B cell (primary cell): ENCODE measurements around the gene ITPK1. TPM values are rescaled to one million over a fixed set of nuclear protein-coding genes. Genes with fewer than 3 reads are reported as not detected.
A peak's percentile ranks its signal among the peaks of the same experiment; 100 is the strongest.

Source experiments
- ATAC-seq: fragments of 200-7000 bp; cut with Tn5 transposase; one replicate; pipeline ENCODE4 v1.10.0; 2021; ENCODE audit warnings: low read depth, mild to moderate bottlenecking, moderate number of reproducible peaks, moderate library complexity
- CTCF ChIA-PET: fragments of 350-600 bp; sonication (Branson Sonifier 250); formaldehyde crosslinking; loops from one replicate; lab custom pipeline; 2021; ENCODE audit warnings: antibody characterized with exemption, inconsistent platforms; lab: Charles Lee
- POLR2A ChIA-PET: fragments of 350-600 bp; sonication (Branson Sonifier 250); formaldehyde crosslinking; loops from one replicate; lab custom pipeline; 2021; ENCODE audit warnings: antibody characterized with exemption; lab: Charles Lee
- DNase-seq: peaks from one replicate; pipeline ENCODE4 v3.0.0; 2013
- H2AFZ ChIP-seq: 2 replicates; pipeline ENCODE4 v1.6.1; 2012; ENCODE audit warnings: mild to moderate bottlenecking, low read depth, low read length; ENCODE audit not compliant: insufficient read depth, poor library complexity, severe bottlenecking
- H3K27ac ChIP-seq, 2 donors: 1 replicate in 1 of 2; 2 replicates in 1 of 2; pipeline ENCODE4 v1.5.1; 2012 to 2013; ENCODE audit warnings: low read length in 2 of 2, mild to moderate bottlenecking in 2 of 2, moderate library complexity in 1 of 2
- H3K27me3 ChIP-seq, 4 experiments: fragments of 200-600 bp in 1 of 4; sonication (generic) in 1 of 4; replicated peaks in 1 of 4; 1 replicate in 2 of 4; 2 replicates in 2 of 4; pipeline versions ENCODE4 v1.6.1 to v1.7.0; 2013 to 2016; ENCODE audit warnings: low read length in 3 of 4, mild to moderate bottlenecking in 2 of 4, mixed read lengths in 1 of 4, moderate library complexity in 1 of 4; ENCODE audit not compliant: insufficient read depth in 4 of 4, control insufficient read depth in 3 of 4; ENCODE audit errors: control extremely low read depth in 1 of 4
- H3K36me3 ChIP-seq, 2 experiments: replicated peaks in 1 of 2; 1 replicate in 1 of 2; 2 replicates in 1 of 2; pipeline versions ENCODE4 v1.6.1 to v1.7.1; 2013; ENCODE audit warnings: low read length in 1 of 2; ENCODE audit not compliant: insufficient read depth in 2 of 2, control insufficient read depth in 1 of 2; ENCODE audit errors: control extremely low read depth in 1 of 2, extremely low read depth in 1 of 2
- H3K4me1 ChIP-seq, 2 donors: fragments of 200-600 bp in 1 of 2; sonication (generic) in 1 of 2; 1 replicate in 1 of 2; 2 replicates in 1 of 2; pipeline versions ENCODE4 v1.5.1 to v1.6.1; 2013 to 2017; ENCODE audit warnings: low read length in 2 of 2; ENCODE audit not compliant: control insufficient read depth in 2 of 2, insufficient read depth in 2 of 2
- H3K4me2 ChIP-seq: replicated peaks from 2 replicates; pipeline ENCODE3; 2012; ENCODE audit warnings: mild to moderate bottlenecking, low read depth, low read length; ENCODE audit not compliant: poor library complexity, severe bottlenecking
- H3K4me3 ChIP-seq, 5 experiments: fragments of 200-600 bp in 1 of 5; sonication (generic) in 1 of 5; 1 replicate in 3 of 5; 2 replicates in 2 of 5; pipeline versions ENCODE4 v1.5.1 to v1.7.0; 2011 to 2016; ENCODE audit warnings: low read length in 4 of 5, mild to moderate bottlenecking in 4 of 5, low read depth in 2 of 5, control low read depth in 1 of 5, moderate library complexity in 1 of 5; ENCODE audit not compliant: insufficient read depth in 1 of 5; ENCODE audit errors: control extremely low read depth in 1 of 5, extremely low read depth in 1 of 5
- H3K79me2 ChIP-seq: fragments of 200-600 bp; sonication (generic); one replicate; pipeline ENCODE4 v1.6.0; 2016; ENCODE audit warnings: low read length; ENCODE audit not compliant: control insufficient read depth, insufficient read depth
- H3K9ac ChIP-seq: fragments of 200-600 bp; sonication (generic); 2 replicates; pipeline ENCODE4 v1.6.1; 2017; ENCODE audit warnings: mild to moderate bottlenecking, low read length, moderate library complexity
- H3K9me3 ChIP-seq, 3 donors: one replicate each; pipeline versions ENCODE4 v1.6.1 to v1.7.1; 2013; ENCODE audit warnings: low read length in 2 of 3; ENCODE audit not compliant: control insufficient read depth in 2 of 3, insufficient read depth in 1 of 3; ENCODE audit errors: control extremely low read depth in 1 of 3
- H4K20me1 ChIP-seq: 2 replicates; pipeline ENCODE4 v1.6.0; 2012; ENCODE audit warnings: mild to moderate bottlenecking, low read length; ENCODE audit not compliant: insufficient read depth, control insufficient read depth, poor library complexity, severe bottlenecking
- H3K27ac Mint-ChIP-seq: one replicate; pipeline ENCODE4 v1.8.0; 2021; ENCODE audit warnings: mixed read lengths
- H3K27me3 Mint-ChIP-seq: one replicate; pipeline ENCODE4 v1.8.0; 2021; ENCODE audit warnings: mixed read lengths
- H3K4me1 Mint-ChIP-seq: one replicate; pipeline ENCODE4 v1.8.0; 2021; ENCODE audit warnings: mixed read lengths
- H3K4me3 Mint-ChIP-seq: one replicate; pipeline ENCODE4 v1.8.0; 2021; ENCODE audit warnings: mixed read lengths
- H3K9me3 Mint-ChIP-seq: one replicate; pipeline ENCODE4 v1.8.0; 2022; ENCODE audit warnings: mixed read lengths; ENCODE audit not compliant: insufficient read depth
- EZH2 ChIP-seq: IDR thresholded peaks from 2 replicates; pipeline ENCODE4 v1.6.1; 2012; ENCODE audit warnings: borderline replicate concordance, low read depth, mild to moderate bottlenecking, moderate library complexity, low read length; ENCODE audit not compliant: insufficient read depth, poor library complexity, severe bottlenecking
- WGBS: methylation state at CpG from one replicate; pipeline ENCODE4 v1.1.5; 2013; ENCODE audit warnings: missing lambda C conversion rate; ENCODE audit not compliant: insufficient coverage; 5-methylcytosine and 5-hydroxymethylcytosine counted together
- intact Hi-C: fragments of 100-400 bp; cut with micrococcal nuclease; formaldehyde crosslinking; loops from one replicate; pipeline ENCODE4 v1.10.0; 2022
- polyA plus RNA-seq: library from polyadenylated mRNA; depleted of rRNA; stranded (reverse); fragments of >200 nt; gene quantifications from 2 replicates; pipeline ENCODE4 v1.2.3, GENCODE V29; 2012
- total RNA-seq, 2 donors: library from RNA; stranded (reverse); fragments of 120-200 nt in 1 of 2; gene quantifications; 1 replicate in 1 of 2; 2 replicates in 1 of 2; pipeline versions ENCODE4 v1.2.3 to v1.2.4, GENCODE V29; 2013 to 2022
- TF ChIP-seq, protein P1 (sequence below): fragments of 200-600 bp; IDR thresholded peaks from one replicate; pipeline ENCODE4 v1.8.0; 2022; ENCODE audit warnings: antibody characterized with exemption, mild to moderate bottlenecking

The ITPK1 gene
- total and polyA plus RNA-seq, 2 donors (not counting 1 experiment from before 2014, with no cell fraction given) = 46.0 to 46.9 TPM

DNA sequence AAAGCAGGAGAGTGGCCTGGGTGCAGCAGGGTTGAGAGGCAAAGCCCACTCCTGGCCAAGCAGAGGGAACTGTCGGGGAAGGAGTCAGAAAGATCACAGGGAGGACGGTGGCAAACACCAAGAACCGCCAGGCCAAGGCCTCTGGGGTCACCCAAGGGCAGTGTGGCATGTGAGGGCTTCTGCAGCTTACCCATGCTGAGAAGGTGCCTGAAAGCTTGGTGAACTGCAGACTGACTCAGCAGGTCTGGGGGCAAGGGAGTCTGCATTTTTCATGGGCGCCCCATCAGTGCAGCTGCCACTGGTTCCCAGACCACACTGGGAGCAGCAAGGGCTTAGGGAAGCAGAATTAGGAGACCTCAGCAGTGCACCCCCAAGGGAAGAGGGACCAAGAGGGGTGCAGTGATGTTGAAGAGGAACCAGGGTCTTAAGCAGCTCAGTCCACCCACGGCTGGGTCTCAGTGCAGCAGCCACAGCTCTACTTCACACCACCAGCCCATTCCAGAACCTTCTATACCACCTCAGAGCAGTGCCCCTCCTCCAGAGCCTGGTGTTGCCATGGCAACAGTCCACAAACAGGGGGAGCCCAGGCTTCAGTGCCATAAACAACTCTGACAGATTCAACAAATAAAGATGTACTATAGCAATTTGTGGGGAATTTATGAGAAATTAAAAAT is 59.4 kb downstream of the ITPK1 start:
- H3K4me3 Mint-ChIP-seq = no peak overlapping the region
- no peaks in the 10 kb centered on the region for H3K27me3 Mint-ChIP-seq
- H3K27ac Mint-ChIP-seq = no peak overlapping the region
- Histone ChIP-seq H3K27me3 (no peaks in the 10 kb centered on the region), H3K27ac (no peak overlapping the region), H3K4me2 (no peak overlapping the region), H2AFZ (no peak overlapping the region), H3K79me2 (peaks cover 23% of the 10 kb centered on the region), H3K9ac (no peak overlapping the region), H3K36me3 (peaks cover 0 to 3% of the 10 kb centered on the region in 2 experiments), H3K9me3 (no peaks in the 10 kb centered on the region), H3K4me3 (no peak overlapping the region), H3K4me1 (peaks cover 12 to 28% of the 10 kb centered on the region in 2 donors), H4K20me1 (no peaks in the 10 kb centered on the region)
- peaks cover 40% of the 10 kb centered on the region for H3K4me1 Mint-ChIP-seq
- DNase-seq (no peak), ATAC-seq (no peak)
- ChIA-PET POLR2A (no interaction called here), CTCF (no interaction called here)
- intact Hi-C loops = no loop called here
- no peaks in the 10 kb centered on the region for H3K9me3 Mint-ChIP-seq
- 91% methylated on average over 5 of the region's 5 CpGs for WGBS
- TF ChIP-seq EZH2 = no peak
- TF ChIP-seq, protein P1, sequence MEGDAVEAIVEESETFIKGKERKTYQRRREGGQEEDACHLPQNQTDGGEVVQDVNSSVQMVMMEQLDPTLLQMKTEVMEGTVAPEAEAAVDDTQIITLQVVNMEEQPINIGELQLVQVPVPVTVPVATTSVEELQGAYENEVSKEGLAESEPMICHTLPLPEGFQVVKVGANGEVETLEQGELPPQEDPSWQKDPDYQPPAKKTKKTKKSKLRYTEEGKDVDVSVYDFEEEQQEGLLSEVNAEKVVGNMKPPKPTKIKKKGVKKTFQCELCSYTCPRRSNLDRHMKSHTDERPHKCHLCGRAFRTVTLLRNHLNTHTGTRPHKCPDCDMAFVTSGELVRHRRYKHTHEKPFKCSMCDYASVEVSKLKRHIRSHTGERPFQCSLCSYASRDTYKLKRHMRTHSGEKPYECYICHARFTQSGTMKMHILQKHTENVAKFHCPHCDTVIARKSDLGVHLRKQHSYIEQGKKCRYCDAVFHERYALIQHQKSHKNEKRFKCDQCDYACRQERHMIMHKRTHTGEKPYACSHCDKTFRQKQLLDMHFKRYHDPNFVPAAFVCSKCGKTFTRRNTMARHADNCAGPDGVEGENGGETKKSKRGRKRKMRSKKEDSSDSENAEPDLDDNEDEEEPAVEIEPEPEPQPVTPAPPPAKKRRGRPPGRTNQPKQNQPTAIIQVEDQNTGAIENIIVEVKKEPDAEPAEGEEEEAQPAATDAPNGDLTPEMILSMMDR = no peak

DNA sequence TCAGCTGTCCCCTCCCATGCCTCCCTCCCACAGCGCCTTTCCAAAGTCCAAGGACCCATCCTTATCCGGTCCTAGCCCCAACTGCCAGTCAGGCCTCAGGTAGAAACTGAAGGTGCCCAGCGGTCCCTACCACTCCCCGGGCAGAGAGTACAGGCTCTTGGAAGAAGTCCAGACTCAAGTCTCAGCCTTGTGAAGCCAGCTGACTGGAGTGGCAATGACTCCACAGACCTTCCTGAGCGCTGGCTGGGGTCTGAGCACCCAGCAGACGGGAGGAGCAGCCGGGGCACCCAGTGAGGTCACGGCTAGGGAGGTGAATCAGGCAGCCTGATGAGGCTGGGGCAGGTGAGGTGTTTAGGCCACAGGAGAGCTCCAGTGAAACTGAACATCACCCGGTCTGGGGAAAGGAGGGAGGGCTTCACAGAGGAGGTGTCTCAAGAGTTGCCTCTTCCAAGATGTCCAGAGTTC is 60.0 kb downstream of the ITPK1 start:
- no peak overlapping the region for H3K9ac ChIP-seq
- H4K20me1 ChIP-seq = no peaks in the 10 kb centered on the region
- H3K4me3 ChIP-seq = no peak overlapping the region
- WGBS = over 99% methylated on average over 9 of the region's 9 CpGs
- CTCF ChIA-PET = no interaction called here
- H2AFZ ChIP-seq = no peak overlapping the region
- ATAC-seq (no peak), DNase-seq (no peak)
- peaks cover 23% of the 10 kb centered on the region for H3K79me2 ChIP-seq
- peaks cover 7 to 21% of the 10 kb centered on the region in 2 donors for H3K4me1 ChIP-seq
- no peaks in the 10 kb centered on the region for H3K9me3 Mint-ChIP-seq
- H3K9me3 ChIP-seq = no peaks in the 10 kb centered on the region
- peaks cover 0 to 3% of the 10 kb centered on the region in 2 experiments for H3K36me3 ChIP-seq
- POLR2A ChIA-PET = no interaction called here
- H3K4me3 Mint-ChIP-seq = no peak overlapping the region
- no peaks in the 10 kb centered on the region for H3K27me3 ChIP-seq
- H3K27me3 Mint-ChIP-seq = no peaks in the 10 kb centered on the region
- no peak overlapping the region for H3K27ac ChIP-seq
- peaks cover 34% of the 10 kb centered on the region for H3K4me1 Mint-ChIP-seq
- no peak overlapping the region for H3K4me2 ChIP-seq
- TF ChIP-seq EZH2 = no peak
- TF ChIP-seq, protein P1 = no peak
- H3K27ac Mint-ChIP-seq = peak overlapping the region; percentile 37
- intact Hi-C loops = no loop called here
